GM18505 (cell line): ENCODE measurements around the gene SHISA8.
"Not testable (repeated sequence)": the region's sequence is repeated elsewhere in the genome, so short reads cannot be mapped to it uniquely, and the experiment has no call there.

Experiments
- ATAC-seq: cut with Tn5 transposase; IDR thresholded peaks from one replicate; pipeline ENCODE4 v1.9.1; 2021; ENCODE audit not compliant: unreplicated experiment
- POLR2A ChIP-seq: IDR thresholded peaks from 4 replicates; pipeline ENCODE4 v1.6.1; 2011; ENCODE audit warnings: borderline replicate concordance; ENCODE audit not compliant: insufficient read depth, insufficient read length; ENCODE audit errors: extremely low read depth

Gene SHISA8

DNA sequence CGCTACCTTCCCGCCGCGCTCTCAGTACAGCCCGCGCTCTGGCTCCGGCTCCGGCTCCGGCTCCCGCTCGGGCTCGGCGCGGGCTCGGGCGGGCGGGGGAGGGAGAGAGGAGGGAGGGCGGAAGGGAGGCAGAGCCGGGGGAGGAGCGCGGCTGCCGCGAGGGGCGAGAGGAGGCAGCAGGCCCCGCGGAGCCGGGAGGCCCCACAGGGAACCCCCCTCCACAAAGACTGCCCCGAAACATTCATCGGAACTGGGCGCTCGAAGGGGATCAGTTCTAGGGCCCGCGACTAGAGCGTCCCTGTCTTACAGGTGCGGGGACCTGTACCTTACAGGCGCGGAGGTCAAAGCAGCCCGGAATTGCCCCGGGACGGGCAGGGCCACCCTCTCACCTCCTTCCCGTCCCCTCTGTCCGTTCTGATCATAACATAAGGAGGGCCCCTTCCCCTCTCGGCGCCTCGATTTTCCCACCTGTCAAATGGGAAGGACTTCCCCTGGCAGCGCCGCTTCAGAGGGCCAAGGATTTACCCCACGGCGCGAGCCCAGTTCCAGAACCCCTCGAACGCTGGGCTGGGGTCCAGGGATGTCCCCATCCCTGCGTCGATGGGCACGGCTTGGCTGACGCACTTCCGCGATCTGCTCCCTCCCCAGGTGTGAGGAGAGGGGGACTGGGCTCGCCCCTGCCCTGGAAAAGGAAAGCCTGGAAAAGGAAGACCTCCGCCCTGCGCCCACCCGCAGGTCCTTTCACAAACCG is at the start of gene SHISA8:
TSS of gene SHISA8 (minus strand) at position 40 of the 751 bp plus-strand sequence. CDS start 407 bp downstream, outside the sequence.
- TF ChIP-seq POLR2A = peak; percentile 7
- no peak for ATAC-seq

DNA sequence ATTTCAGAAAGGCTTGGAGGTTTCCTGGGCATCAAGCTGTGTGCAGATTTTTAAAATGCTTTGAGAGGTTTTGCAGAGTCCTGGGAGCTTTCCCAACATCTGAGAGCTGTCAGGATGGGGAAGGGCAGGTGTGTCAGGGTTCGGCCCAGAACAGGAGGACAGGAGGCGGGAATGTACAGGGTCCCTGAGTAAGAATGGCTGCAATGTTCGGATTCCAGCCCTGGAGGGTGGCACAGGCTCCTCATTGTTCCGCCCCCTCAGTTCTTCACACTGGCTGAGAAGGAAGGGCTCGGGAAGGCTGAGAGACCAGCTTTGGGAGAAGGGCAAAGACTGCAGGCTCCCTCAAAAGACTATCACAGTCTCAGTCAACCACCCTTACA is 49.2 kb upstream of the SHISA8 start:
- no peak for ATAC-seq
- TF ChIP-seq POLR2A = no peak

DNA sequence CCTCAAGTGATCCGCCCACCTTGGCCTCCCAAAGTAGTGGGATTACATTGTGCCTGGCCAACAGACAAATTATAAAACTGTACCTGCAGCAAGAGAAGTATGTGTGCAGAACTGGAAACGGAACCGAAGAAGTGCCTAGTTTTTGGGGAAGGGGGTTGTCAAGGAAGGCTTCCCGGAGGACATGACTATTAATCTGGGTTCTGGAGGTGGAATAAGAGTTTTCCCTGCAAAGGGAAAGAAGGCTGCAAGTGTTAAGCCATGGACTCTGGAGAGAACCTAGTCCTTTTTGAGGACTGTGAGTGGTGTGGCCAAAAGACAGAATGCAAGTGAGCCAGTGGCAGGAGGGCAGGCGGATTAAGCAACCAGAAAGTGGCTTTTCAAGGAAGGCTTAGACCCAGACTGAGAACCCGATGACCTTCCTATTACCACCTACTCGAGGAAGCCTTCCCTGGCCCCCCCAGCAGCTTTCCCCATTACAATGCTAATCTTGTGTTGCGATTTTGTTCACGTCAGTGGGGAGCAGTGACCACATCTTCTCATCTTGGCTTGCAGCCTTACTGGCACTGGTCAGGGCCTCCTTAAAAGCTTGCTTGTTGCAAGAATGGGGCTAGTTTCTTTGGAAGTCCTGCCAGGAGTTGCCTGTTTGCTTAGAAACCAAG is 48.7 kb upstream of the SHISA8 start:
- ATAC-seq = no peak
- TF ChIP-seq POLR2A = no peak

DNA sequence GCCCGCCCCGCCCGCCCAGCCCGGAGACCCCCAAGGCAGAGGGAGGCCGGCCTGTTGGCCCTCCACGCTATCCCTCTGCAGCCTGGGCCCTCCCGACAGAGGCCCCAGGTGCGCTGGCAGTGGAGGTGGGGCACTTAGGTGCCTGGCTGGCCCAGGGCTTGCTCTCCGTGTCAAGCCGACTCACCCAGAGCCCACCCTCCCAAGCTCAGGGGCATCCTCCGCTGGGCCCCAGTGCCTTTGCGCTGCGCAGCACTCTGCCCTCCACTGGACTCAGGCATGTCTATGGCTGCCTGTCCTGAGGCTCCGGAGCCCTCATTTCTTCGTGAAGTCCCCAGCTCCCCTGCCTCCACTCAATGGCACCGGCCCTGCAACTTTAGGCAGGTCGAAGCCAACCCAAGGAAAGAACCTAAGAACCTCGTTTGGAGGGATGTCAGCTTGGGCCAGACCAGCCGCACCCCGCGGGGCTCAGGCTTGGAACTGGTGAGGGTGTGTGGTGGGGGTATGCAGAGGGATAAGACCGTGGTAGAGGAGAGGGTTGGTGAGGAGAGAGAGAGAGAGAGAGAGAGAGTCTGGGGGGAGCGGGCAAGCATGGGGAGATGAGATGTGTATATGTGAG is 43.2 kb upstream of the SHISA8 start:
- TF ChIP-seq POLR2A = no peak
- ATAC-seq = peak; percentile 15

DNA sequence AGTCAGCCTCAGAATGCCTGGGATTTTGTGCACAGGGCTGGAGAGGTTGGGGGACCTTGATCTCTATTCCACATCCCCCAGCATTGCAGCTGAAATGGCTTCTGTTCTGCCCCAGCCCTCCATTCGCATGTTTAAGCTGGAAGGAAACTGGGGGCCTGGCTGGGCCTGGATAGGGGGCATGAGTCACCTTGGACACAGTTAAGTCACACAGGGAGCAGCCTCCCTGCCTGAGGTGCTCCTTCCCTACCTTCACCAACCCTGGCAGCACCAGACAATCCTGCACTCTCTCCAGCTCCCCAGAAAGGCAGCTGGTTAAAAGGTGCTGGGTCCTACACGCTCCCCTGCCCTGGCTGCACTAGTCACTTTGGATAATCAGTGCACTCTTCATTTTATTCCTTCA is 37.8 kb upstream of the SHISA8 start:
- ATAC-seq = no peak
- no peak for TF ChIP-seq POLR2A

DNA sequence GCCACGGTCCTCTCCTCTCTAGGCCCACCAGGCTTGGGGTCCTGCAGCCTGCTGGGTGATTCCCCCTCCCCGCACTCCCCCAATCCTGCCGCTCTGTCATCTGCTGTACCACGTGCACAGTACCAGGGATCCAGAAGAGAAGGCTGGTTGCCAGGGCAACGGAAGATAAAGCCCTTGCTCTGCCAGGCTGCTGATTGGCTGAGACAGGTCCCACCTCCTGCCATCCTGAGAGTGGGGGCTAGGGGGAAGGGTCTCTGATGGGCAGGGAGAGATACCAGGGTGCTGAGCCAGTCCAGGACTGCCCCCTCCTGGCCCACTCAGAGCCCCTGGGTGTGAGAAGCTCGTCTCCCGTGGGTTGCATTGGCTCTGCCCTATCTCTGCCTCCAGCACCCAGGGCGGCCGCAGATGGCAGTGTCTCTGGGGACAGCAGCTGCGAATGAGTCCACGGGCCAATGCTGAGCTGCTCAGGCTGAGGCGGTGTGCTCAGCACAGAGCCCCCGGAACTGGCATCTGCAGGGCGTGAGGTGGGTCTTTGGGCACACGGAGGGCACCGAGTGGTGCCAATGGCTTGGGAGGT is 37.1 kb upstream of the SHISA8 start, which contains the start of gene SMIM45:
TSS of gene SMIM45 (plus strand) at position 253 of the 577 bp plus-strand sequence.
- ATAC-seq = no peak
- TF ChIP-seq POLR2A = no peak

DNA sequence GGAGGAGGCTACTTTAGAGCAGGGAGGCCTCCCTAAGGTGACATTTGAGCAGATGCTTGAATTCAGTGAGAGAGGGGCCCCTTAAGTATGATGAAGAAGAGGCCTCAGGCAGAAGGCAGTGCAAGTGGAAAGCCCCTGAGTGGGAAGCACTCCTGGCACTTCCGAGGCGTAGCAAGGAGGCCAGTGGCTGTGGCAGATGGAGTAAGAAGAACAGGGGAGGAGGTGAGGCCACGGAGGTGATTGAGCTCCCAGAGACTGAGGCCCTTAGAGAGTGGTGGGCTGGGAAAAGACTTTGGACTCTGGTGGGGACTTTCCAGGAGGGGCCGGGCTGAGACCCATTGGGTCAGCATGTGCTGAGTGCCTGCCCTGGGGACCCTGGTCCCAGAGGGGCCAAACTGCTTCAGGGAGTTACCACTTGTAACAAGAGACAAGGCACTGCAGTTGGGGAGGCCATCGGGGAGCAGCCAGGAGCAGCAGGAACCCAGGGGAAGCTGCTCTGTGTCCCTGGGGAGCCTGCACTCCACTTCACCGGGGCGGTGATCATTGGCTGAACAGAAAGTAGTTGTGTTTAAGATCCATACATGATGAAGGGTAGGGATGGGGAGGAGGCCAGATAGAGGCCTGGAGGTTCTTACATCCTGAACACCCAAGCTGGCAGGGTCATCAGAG is 34.6 kb upstream of the SHISA8 start:
- peak; percentile 37 for TF ChIP-seq POLR2A
- no peak for ATAC-seq

DNA sequence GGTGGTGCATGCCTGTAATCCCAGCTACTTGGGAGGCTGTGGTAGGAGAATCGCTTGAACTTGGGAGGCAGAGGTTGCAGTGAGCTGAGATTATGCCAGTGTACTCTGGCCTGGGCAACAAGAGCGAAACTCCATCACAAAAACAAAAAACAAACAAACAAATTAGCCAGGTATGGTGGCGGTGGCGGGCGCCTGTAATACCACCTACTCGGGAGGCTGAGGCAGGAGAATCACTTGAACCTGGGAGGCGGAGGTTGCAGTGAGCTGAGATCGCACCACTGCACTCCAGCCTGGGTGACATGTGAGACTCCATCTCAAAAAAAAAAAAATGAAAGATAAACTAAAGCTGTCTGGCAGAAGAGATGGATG is 34.0 kb upstream of the SHISA8 start:
- ATAC-seq = not testable (repeated sequence)

DNA sequence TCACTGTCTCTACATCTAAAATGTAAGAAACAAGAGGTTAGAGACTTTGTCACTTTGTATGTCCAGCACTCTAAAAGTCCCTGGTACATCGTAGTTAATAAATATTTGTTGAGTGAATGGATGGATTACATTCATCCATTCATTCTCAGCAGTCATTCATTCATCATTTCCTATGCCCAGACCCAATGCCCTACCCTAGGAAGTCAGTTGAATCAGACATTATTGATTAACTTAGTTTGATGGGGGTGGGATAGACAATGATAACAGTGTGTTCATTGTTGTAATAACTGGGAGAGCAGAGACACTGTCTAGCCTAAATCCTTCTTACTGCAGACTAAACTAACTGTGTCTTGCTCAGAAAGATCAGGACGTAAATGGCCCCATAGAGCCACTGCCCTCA is 33.3 kb upstream of the SHISA8 start:
- no peak for ATAC-seq

DNA sequence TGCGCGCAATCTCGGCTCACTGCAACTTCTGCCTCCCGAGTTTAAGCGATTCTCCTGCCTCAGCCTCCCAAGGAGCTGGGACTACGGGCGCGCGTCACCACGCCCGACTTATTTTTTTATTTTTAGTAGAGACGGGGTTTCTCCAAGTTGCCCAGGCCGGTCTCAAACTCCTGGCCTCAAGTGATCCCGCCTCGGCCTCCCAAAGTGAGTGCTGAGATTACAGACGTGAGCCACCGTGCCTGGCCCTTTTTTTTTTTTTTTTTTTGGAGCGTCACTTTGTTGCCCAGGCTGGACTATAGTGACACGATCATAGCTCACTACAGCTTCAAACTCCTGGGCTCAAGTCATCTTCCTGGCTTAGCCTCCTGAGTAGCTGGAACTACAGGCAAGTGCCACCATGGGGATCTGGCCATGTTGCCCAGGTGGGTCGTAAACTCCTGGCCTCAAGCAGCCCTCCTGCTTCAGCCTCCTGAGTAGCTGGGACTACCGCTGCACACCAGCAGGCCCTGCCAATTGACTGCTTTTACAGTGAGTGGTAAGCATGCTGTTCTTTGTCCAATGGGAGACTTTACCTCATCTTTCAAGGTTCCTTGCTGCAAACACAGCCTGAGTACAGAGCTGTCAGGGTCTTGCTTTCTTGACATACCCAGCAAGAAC is 32.7 kb upstream of the SHISA8 start:
- no peak for TF ChIP-seq POLR2A
- ATAC-seq = no peak

More for the DNA sequence above, 33.3 kb upstream of the SHISA8 start:
- no peak for TF ChIP-seq POLR2A

DNA sequence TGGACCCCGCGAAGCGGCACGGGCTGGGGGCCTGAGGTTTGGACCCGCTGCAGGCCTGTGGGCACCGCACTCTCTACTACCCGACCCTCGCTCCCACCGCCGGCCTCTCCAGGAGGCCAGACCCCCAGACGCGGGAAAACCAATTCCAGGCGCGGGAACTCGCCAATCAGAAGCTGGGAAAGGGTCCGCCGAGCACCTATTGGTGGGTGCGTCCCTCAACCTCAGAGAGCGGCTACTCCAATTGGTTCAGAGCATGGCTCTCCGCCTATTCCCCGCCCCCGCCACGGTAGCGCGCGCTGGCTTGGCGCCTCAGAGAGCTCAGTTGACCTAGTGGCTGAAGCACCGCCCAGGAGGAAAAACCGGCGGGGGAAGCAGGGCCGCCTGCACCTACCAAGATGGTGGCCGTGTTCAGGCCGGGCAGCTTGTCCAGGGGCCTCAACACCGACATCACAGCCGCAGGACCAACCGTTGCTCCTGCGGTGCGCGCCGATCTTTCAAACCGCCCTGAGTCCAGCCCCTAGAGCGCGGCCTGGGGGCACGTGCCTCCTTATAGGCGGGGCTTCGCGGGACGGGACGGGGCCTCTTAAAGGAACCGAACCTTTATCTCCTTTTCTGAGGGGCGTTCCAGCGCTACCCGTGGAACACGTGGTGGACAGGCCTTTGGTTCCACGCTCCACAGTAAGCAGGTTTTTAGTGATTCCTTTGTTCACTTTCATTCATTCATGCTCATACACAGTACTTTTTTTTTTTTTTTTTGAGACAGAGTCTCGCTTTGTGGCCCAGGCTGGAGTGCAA is 32.0 kb upstream of the SHISA8 start, which contains the start of gene CENPM:
TSS of gene CENPM (minus strand) at position 524 of the 795 bp plus-strand sequence. CDS start at position 448, 76 bp downstream.
- ATAC-seq = peak; percentile 67
- peak; percentile 61 for TF ChIP-seq POLR2A

DNA sequence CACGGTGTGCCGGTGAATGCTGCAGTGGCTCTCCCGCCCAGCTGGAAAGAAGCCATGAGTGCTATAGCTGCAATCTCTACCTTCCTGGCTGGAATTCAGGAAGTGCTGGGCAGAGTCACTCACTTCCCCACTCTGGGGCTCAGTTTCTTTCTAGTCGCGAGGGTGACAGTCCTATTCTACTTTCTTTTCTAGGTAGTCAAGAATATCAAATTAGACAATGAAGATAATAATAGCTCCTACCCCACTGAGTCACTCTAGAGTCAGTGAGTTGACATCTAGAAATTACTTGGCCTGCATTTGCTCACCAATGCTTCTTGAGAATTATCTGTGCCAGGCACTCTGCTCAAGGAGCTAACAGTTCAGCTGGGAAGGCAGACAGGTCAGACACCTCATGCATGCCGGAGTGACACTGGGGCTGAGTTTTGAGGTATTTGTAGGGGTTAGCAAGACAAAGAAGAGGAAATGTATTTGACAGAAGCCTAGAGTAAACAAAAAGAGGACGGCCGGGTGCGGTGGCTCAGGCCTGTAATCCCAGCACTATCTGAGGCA is 28.9 kb upstream of the SHISA8 start:
- no peak for ATAC-seq
- TF ChIP-seq POLR2A = no peak
